Measurements from ENCODE around the gene CSF3R. TPM values are rescaled to one million over a fixed set of nuclear protein-coding genes. Genes with fewer than 3 reads are reported as not detected.

Gene CSF3R
- total RNA-seq, 1 donor = not detected

- H3K4me1 ChIP-seq (ENCODE audit: insufficient read depth, low read length) = no peaks in the 10 kb centered on the region
- H3K27me3 ChIP-seq (ENCODE audit: insufficient read depth, low read length) = no peaks in the 10 kb centered on the region
- H3K9me3 ChIP-seq (ENCODE audit: low read depth, low read length) = no peaks in the 10 kb centered on the region
- H3K4me3 ChIP-seq (ENCODE audit: insufficient read depth, low read length) = no peak overlapping the region
- DNase-seq (ENCODE audit: insufficient read length, low spot score, missing footprints) = no peak
- TF ChIP-seq CTCF (IDR thresholded peaks at IDR 0.05; ENCODE audit: extremely low read depth, low read depth, low read length) = no peak
- no peak overlapping the region for H3K4me2 ChIP-seq (ENCODE audit: insufficient read depth, low read length)
- H3K27ac ChIP-seq (ENCODE audit: low read depth, low read length) = no peak overlapping the region
- H3K79me2 ChIP-seq (ENCODE audit: insufficient read depth, low read length) = peaks cover 5% of the 10 kb centered on the region
- no peaks in the 10 kb centered on the region for H4K20me1 ChIP-seq (ENCODE audit: insufficient read depth, low read length)
- H3K36me3 ChIP-seq (ENCODE audit: insufficient read depth, low read length) = peaks cover 55% of the 10 kb centered on the region
- no peak overlapping the region for H2AFZ ChIP-seq (ENCODE audit: low read length)
Observed at GRCh38 chr1:36457691-36458090, 25.0 kb downstream of the CSF3R start.

DNA sequence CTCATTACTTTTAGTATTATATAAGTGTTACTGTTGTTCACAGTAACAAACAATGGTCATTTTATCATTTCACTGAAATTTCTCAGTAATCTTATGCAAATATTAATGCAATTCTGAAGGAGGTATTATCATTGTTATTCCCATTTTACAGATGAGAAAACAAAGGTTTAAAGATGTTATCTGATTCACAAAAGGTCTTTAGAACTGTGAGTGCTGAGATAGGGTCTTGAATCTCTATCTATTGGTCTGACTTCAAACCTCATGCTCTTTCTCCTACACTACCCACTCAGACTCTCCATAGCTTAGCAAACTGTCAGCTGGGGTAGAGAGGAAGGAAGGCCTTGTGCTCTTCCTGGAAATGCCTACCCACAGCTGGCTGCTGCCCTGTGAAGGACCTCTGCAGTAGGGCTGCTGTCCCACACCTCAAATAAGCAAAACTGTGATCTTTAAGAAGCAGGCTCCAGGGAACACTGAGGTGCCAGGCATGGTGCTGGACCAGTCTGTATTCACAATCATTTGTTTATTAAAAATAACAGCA, 26.3 kb downstream of the CSF3R start:
- Histone ChIP-seq H3K4me3 (ENCODE audit: insufficient read depth, low read length) (no peak overlapping the region), H4K20me1 (ENCODE audit: insufficient read depth, low read length) (no peaks in the 10 kb centered on the region), H2AFZ (ENCODE audit: low read length) (no peak overlapping the region), H3K27me3 (ENCODE audit: insufficient read depth, low read length) (no peaks in the 10 kb centered on the region), H3K4me2 (ENCODE audit: insufficient read depth, low read length) (no peak overlapping the region), H3K9me3 (ENCODE audit: low read depth, low read length) (no peaks in the 10 kb centered on the region), H3K4me1 (ENCODE audit: insufficient read depth, low read length) (peaks cover 1% of the 10 kb centered on the region), H3K36me3 (ENCODE audit: insufficient read depth, low read length) (peaks cover 45% of the 10 kb centered on the region), H3K79me2 (ENCODE audit: insufficient read depth, low read length) (no peaks in the 10 kb centered on the region), H3K27ac (ENCODE audit: low read depth, low read length) (no peak overlapping the region)
- no peak for TF ChIP-seq CTCF (IDR thresholded peaks at IDR 0.05; ENCODE audit: extremely low read depth, low read depth, low read length)
- DNase-seq (ENCODE audit: insufficient read length, low spot score, missing footprints) = no peak

GRCh38 chr1:36455386-36455785, 27.3 kb downstream of the CSF3R start:
- TF ChIP-seq CTCF (IDR thresholded peaks at IDR 0.05; ENCODE audit: extremely low read depth, low read depth, low read length) = no peak
- no peak overlapping the region for H3K27ac ChIP-seq (ENCODE audit: low read depth, low read length)
- H3K27me3 ChIP-seq (ENCODE audit: insufficient read depth, low read length) = no peaks in the 10 kb centered on the region
- H4K20me1 ChIP-seq (ENCODE audit: insufficient read depth, low read length) = no peaks in the 10 kb centered on the region
- peaks cover 8% of the 10 kb centered on the region for H3K4me1 ChIP-seq (ENCODE audit: insufficient read depth, low read length)
- H3K36me3 ChIP-seq (ENCODE audit: insufficient read depth, low read length) = peaks cover 35% of the 10 kb centered on the region
- DNase-seq (ENCODE audit: insufficient read length, low spot score, missing footprints) = peak; percentile 72
- no peaks in the 10 kb centered on the region for H3K9me3 ChIP-seq (ENCODE audit: low read depth, low read length)
- H2AFZ ChIP-seq (ENCODE audit: low read length) = no peak overlapping the region
- no peak overlapping the region for H3K4me2 ChIP-seq (ENCODE audit: insufficient read depth, low read length)
- no peaks in the 10 kb centered on the region for H3K79me2 ChIP-seq (ENCODE audit: insufficient read depth, low read length)
- H3K4me3 ChIP-seq (ENCODE audit: insufficient read depth, low read length) = no peak overlapping the region

DNA sequence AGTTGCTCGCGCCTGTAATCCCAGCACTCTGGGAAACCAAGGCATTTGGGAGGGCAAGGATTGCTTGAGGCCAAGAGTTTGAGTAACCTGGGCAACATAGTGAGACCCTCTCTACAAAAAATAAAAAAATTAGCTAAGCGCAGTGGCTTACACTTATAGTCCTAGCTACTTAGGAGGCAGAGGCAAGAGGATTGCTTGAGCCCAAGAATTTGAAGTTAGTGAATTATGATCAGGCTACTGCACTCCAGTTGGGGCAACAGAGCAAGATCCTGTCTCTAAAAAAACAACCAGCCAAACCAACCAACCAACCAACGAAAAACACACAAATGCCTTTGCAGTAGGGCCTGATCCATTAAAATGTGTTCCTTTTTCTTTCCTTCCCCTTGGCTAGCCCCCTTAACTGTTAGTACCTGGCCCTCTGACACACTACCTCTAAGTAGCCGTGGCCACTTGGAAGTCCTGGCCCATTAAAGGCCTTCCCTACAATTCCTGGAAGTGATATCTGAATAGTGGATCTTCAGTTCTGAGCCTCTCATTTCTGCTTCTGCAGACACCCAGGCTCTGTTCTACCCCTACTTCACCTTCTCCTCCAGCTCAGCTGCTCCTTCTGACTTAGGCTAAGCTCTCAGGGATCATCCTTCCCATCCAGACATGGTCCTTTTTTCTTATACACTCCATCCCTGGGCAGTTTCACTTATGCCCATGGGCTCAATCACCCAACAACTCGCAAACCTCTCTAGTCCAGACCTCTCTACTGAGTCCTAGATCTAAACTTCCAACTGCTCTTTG, 28.9 kb downstream of the CSF3R start:
- Histone ChIP-seq H3K27ac (ENCODE audit: low read depth, low read length) (no peak overlapping the region), H3K4me2 (ENCODE audit: insufficient read depth, low read length) (no peak overlapping the region), H3K79me2 (ENCODE audit: insufficient read depth, low read length) (peaks cover 5% of the 10 kb centered on the region), H4K20me1 (ENCODE audit: insufficient read depth, low read length) (no peaks in the 10 kb centered on the region), H3K9me3 (ENCODE audit: low read depth, low read length) (no peaks in the 10 kb centered on the region), H3K36me3 (ENCODE audit: insufficient read depth, low read length) (peaks cover 28% of the 10 kb centered on the region), H3K27me3 (ENCODE audit: insufficient read depth, low read length) (no peaks in the 10 kb centered on the region), H2AFZ (ENCODE audit: low read length) (no peak overlapping the region), H3K4me1 (ENCODE audit: insufficient read depth, low read length) (peaks cover 15% of the 10 kb centered on the region), H3K4me3 (ENCODE audit: insufficient read depth, low read length) (no peak overlapping the region)
- TF ChIP-seq CTCF (IDR thresholded peaks at IDR 0.05; ENCODE audit: extremely low read depth, low read depth, low read length) = no peak
- DNase-seq (ENCODE audit: insufficient read length, low spot score, missing footprints) = peak; percentile 38

Measured in osteoblast (primary cell).